Liver (tissue), 2 donors: Measurements from ENCODE around the gene ZDHHC20.

ENCODE experiments used
- JUND ChIP-seq, 2 donors: IDR thresholded peaks; 2 replicates each; pipeline ENCODE4 v1.6.1; 2016; ENCODE audit warnings: antibody characterized with exemption in 2 of 2
- REST ChIP-seq: IDR thresholded peaks from 2 replicates; pipeline ENCODE4 v1.6.1; 2016; ENCODE audit warnings: antibody characterized with exemption, mild to moderate bottlenecking
- YY1 ChIP-seq: IDR thresholded peaks from 2 replicates; pipeline ENCODE4 v1.6.1; 2016; ENCODE audit warnings: antibody characterized with exemption, mild to moderate bottlenecking
- donor health status: healthy.

- TF ChIP-seq JUND (IDR thresholded peaks at IDR 0.05) = no peak
- TF ChIP-seq REST = no peak
- no peak for TF ChIP-seq YY1
Measured at GRCh38 chr13:21426238-21426637, 32.9 kb downstream of the ZDHHC20 start.
